ENCODE measurements around the gene ZNF425. TPM values are rescaled to one million over a fixed set of nuclear protein-coding genes. Genes with fewer than 3 reads are reported as not detected.
A peak's percentile ranks its signal among the peaks of the same experiment; 100 is the strongest.

Gene ZNF425
- total RNA-seq, 1 donor from 2014 or later, result 1.4 TPM

GRCh38 chr7:149077594-149077993, 48.5 kb downstream of the ZNF425 start:
- DNase-seq (peak; percentile 21), ATAC-seq (no peak)
- intact Hi-C loops (cut with DNase I), result loop anchor here (10.0 kb wide), 1 partner anchor 73 kb away; no protein-coding TSS in a partner anchor
- Histone ChIP-seq H3K36me3 (peaks cover 10% of the 10 kb centered on the region), H3K27ac (no peak overlapping the region), H3K9me3 (no peaks in the 10 kb centered on the region), H3K4me1 (no peaks in the 10 kb centered on the region), H3K27me3 (no peaks in the 10 kb centered on the region), H3K4me3 (no peak overlapping the region)
- TF ChIP-seq, protein P1, sequence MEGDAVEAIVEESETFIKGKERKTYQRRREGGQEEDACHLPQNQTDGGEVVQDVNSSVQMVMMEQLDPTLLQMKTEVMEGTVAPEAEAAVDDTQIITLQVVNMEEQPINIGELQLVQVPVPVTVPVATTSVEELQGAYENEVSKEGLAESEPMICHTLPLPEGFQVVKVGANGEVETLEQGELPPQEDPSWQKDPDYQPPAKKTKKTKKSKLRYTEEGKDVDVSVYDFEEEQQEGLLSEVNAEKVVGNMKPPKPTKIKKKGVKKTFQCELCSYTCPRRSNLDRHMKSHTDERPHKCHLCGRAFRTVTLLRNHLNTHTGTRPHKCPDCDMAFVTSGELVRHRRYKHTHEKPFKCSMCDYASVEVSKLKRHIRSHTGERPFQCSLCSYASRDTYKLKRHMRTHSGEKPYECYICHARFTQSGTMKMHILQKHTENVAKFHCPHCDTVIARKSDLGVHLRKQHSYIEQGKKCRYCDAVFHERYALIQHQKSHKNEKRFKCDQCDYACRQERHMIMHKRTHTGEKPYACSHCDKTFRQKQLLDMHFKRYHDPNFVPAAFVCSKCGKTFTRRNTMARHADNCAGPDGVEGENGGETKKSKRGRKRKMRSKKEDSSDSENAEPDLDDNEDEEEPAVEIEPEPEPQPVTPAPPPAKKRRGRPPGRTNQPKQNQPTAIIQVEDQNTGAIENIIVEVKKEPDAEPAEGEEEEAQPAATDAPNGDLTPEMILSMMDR (IDR thresholded peaks at IDR 0.05), result no peak

- peak; percentile 1 for DNase-seq
- Histone ChIP-seq H3K36me3 (peaks cover 33% of the 10 kb centered on the region), H3K9me3 (no peaks in the 10 kb centered on the region), H3K27ac (no peak overlapping the region), H3K4me3 (no peak overlapping the region), H3K4me1 (no peaks in the 10 kb centered on the region), H3K27me3 (no peaks in the 10 kb centered on the region)
- intact Hi-C loops (cut with DNase I), result loop anchor here (10.0 kb wide), 1 partner anchor 70 kb away; no protein-coding TSS in a partner anchor
- no peak for ATAC-seq
- TF ChIP-seq, protein P1 (IDR thresholded peaks at IDR 0.05), result no peak
Observed at GRCh38 chr7:149075286-149075685, 50.8 kb downstream of the ZNF425 start.

GRCh38 chr7:149074116-149074885, 51.8 kb downstream of the ZNF425 start:
- DNase-seq (no peak), ATAC-seq (no peak)
- Histone ChIP-seq H3K4me1 (no peaks in the 10 kb centered on the region), H3K4me3 (no peak overlapping the region), H3K27ac (no peak overlapping the region), H3K9me3 (no peaks in the 10 kb centered on the region), H3K27me3 (no peaks in the 10 kb centered on the region), H3K36me3 (peaks cover 36% of the 10 kb centered on the region)
- intact Hi-C loops (cut with DNase I), result loop anchor here (10.0 kb wide), 1 partner anchor 70 kb away; no protein-coding TSS in a partner anchor
- TF ChIP-seq, protein P1 (IDR thresholded peaks at IDR 0.05), result no peak

DNA sequence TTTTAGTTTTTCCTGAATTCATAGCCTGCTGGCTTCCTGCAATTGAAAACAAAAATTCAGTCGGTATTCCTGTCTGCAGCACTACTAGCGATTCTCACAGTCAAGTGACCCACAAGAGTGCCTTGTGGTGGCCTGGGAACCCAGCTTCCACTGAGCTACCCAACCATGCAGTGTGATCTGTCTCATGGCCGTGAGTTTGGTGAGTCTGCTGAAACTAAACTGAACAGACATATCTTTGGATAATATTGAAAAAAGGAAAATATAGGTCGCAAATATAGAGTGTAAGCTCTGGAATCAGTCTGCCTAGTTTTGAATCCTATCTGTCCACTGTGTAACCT, 53.7 kb downstream of the ZNF425 start:
- intact Hi-C loops (cut with DNase I), result loop anchor here (10.0 kb wide), 1 partner anchor 68 kb away; no protein-coding TSS in a partner anchor
- ATAC-seq, result no peak
- Histone ChIP-seq H3K9me3 (no peaks in the 10 kb centered on the region), H3K27ac (no peak overlapping the region), H3K4me1 (no peaks in the 10 kb centered on the region), H3K4me3 (no peak overlapping the region), H3K27me3 (no peaks in the 10 kb centered on the region), H3K36me3 (peaks cover 42% of the 10 kb centered on the region)
- DNase-seq, result no peak
- TF ChIP-seq, protein P1 (IDR thresholded peaks at IDR 0.05), result no peak

GRCh38 chr7:149071641-149072437, 54.3 kb downstream of the ZNF425 start:
- ATAC-seq (peak; percentile 73), DNase-seq (no peak)
- peaks cover 39% of the 10 kb centered on the region for H3K36me3 ChIP-seq
- intact Hi-C loops (cut with DNase I), result loop anchor here (10.0 kb wide), 1 partner anchor 67 kb away; no protein-coding TSS in a partner anchor
- TF ChIP-seq, protein P1 (IDR thresholded peaks at IDR 0.05), result peak; percentile 18
- no peaks in the 10 kb centered on the region for H3K4me1 ChIP-seq
- H3K27ac ChIP-seq, result no peak overlapping the region
- no peak overlapping the region for H3K4me3 ChIP-seq
- no peaks in the 10 kb centered on the region for H3K9me3 ChIP-seq
- H3K27me3 ChIP-seq, result no peaks in the 10 kb centered on the region

Measured in upper lobe of right lung (tissue), 1 donor.